Skeletal muscle satellite cell (primary cell): ENCODE results near the gene PEX26.
"Not testable (repeated sequence)": the region's sequence is repeated elsewhere in the genome, so short reads cannot be mapped to it uniquely, and the experiment has no call there.

ENCODE experiments used
- H3K27me3 ChIP-seq: 2 replicates; pipeline ENCODE4 v1.7.0; 2013; ENCODE audit warnings: low read length; ENCODE audit not compliant: control insufficient read depth, insufficient read depth
- H3K36me3 ChIP-seq: 2 replicates; pipeline ENCODE4 v1.7.0; 2013; ENCODE audit warnings: mild to moderate bottlenecking, control low read depth, low read length; ENCODE audit not compliant: insufficient read depth
- H3K4me1 ChIP-seq: 2 replicates; pipeline ENCODE4 v1.7.0; 2013; ENCODE audit warnings: low read length; ENCODE audit not compliant: control insufficient read depth, insufficient read depth
- H3K4me2 ChIP-seq: 2 replicates; pipeline ENCODE4 v1.7.0; 2013; ENCODE audit warnings: mild to moderate bottlenecking, low read length
- H3K4me3 ChIP-seq: 2 replicates; pipeline ENCODE4 v1.7.0; 2013; ENCODE audit warnings: low read length
- H3K9ac ChIP-seq: 2 replicates; pipeline ENCODE4 v1.7.0; 2013; ENCODE audit warnings: mild to moderate bottlenecking, low read depth, low read length, moderate library complexity
- H3K9me3 ChIP-seq: replicated peaks from 2 replicates; pipeline ENCODE4 v1.7.0; 2013; ENCODE audit warnings: mild to moderate bottlenecking, control low read depth, low read length

The PEX26 gene

GRCh38 chr22:18136563-18137320 lies 59.0 kb downstream of the PEX26 start:
- H3K27me3 ChIP-seq, result no peaks in the 10 kb centered on the region
- H3K4me2 ChIP-seq, result no peak overlapping the region
- no peak overlapping the region for H3K9ac ChIP-seq

GRCh38 chr22:18141004-18141403 lies 63.2 kb downstream of the PEX26 start:
- H3K9me3 ChIP-seq, H3K4me1 ChIP-seq, H3K27me3 ChIP-seq, H3K4me2 ChIP-seq, H3K9ac ChIP-seq, H3K4me3 ChIP-seq, H3K36me3 ChIP-seq: not testable (repeated sequence)

More at GRCh38 chr22:18136563-18137320, 59.0 kb downstream of the PEX26 start:
- Histone ChIP-seq H3K4me1 (no peaks in the 10 kb centered on the region), H3K4me3 (no peak overlapping the region), H3K9me3 (no peaks in the 10 kb centered on the region), H3K36me3 (no peaks in the 10 kb centered on the region)

- Histone ChIP-seq H3K9ac (no peak overlapping the region), H3K4me3 (no peak overlapping the region), H3K4me1 (no peaks in the 10 kb centered on the region), H3K9me3 (no peaks in the 10 kb centered on the region), H3K27me3 (peaks cover 3% of the 10 kb centered on the region), H3K4me2 (no peak overlapping the region), H3K36me3 (no peaks in the 10 kb centered on the region)
These were observed 66.3 kb downstream of the PEX26 start for GRCh38 chr22:18144105-18144504.

GRCh38 chr22:18145676-18146388 lies 68.0 kb downstream of the PEX26 start:
- Histone ChIP-seq H3K4me2 (no peak overlapping the region), H3K9me3 (no peaks in the 10 kb centered on the region), H3K9ac (no peak overlapping the region), H3K4me1 (no peaks in the 10 kb centered on the region), H3K36me3 (no peaks in the 10 kb centered on the region), H3K4me3 (no peak overlapping the region), H3K27me3 (peaks cover 3% of the 10 kb centered on the region)

DNA sequence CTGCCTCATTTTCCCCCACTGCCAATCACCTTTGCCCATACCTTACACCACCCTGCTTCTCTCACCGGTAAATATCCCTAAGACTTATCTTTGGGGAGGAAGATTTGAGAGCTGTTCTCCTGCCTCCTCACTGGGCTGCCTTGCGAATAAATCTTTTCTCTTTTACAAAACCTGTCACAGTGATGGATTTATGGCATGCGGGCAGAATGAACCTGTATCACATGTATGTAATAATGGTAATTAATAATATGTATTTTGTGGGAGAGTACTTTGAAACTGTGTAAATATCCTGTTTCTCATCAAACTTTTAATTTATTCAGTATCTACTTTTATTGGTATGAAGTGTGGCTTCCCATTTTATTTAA lies 68.6 kb downstream of the PEX26 start:
- H3K36me3 ChIP-seq, result no peaks in the 10 kb centered on the region
- H3K9me3 ChIP-seq, result no peaks in the 10 kb centered on the region
- H3K4me2 ChIP-seq, result no peak overlapping the region

DNA sequence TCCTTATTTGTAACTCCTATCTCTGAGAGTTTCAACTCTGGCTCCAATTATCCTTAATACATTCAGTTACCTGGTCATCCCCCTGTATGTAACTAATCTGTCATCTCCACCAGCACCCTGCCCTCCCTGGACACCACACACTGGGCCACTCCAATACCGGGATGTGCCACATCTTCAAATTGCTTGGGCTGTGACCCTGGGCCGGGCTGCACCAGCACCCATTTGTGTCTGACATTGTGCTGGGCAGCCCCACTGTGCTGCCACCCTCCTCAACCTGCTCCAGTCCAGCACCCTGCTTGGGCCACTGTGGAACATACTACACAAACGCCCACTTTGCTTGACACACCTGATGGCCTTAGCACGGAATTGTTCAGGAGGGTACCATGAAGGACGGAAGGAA lies 70.0 kb downstream of the PEX26 start:
- Histone ChIP-seq H3K9ac (no peak overlapping the region), H3K36me3 (no peaks in the 10 kb centered on the region), H3K4me2 (no peak overlapping the region), H3K27me3 (peaks cover 3% of the 10 kb centered on the region), H3K9me3 (no peaks in the 10 kb centered on the region), H3K4me3 (no peak overlapping the region), H3K4me1 (no peaks in the 10 kb centered on the region)

More for the DNA sequence above, 68.6 kb downstream of the PEX26 start:
- H3K4me1 ChIP-seq, result no peaks in the 10 kb centered on the region
- H3K27me3 ChIP-seq, result peaks cover 3% of the 10 kb centered on the region
- H3K9ac ChIP-seq, result no peak overlapping the region
- H3K4me3 ChIP-seq, result no peak overlapping the region

DNA sequence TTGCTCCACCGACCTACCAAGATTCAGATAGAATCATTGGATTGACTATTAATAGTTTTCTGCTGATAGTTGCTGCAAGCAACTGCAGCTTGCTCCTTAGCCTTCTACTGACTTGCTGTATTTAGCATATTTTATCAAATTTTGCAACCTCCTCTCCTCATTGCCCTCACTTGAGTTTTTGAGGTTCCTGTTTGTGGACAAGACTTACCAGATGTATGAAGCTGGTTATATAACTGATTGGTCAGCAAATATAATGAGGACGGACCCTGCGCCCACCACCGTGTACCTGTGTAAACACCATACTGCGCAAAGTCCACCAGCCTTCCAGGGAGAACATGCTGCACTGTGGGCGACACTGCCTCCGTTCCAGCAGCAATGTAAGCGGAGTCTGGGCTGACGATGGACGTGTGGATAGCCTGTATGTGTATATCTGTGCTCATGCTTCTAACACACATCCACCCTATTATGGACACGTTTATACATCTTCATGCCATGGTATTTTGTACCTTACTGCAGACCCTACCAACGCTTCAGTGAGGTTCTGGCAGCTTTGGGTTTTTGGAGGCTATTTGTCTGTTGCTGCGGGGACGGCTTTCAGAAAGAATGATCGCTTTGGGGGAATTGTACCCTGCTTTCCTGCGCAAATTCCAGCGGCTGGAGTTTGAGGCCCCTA lies 70.6 kb downstream of the PEX26 start:
- no peaks in the 10 kb centered on the region for H3K36me3 ChIP-seq
- H3K27me3 ChIP-seq, result peaks cover 3% of the 10 kb centered on the region
- H3K9me3 ChIP-seq, result no peaks in the 10 kb centered on the region
- no peak overlapping the region for H3K9ac ChIP-seq
- H3K4me1 ChIP-seq, result no peaks in the 10 kb centered on the region
- no peak overlapping the region for H3K4me2 ChIP-seq
- no peak overlapping the region for H3K4me3 ChIP-seq

GRCh38 chr22:18152519-18152918 lies 74.7 kb downstream of the PEX26 start:
- Histone ChIP-seq H3K4me3 (no peak overlapping the region), H3K9ac (no peak overlapping the region), H3K9me3 (no peaks in the 10 kb centered on the region), H3K27me3 (peaks cover 3% of the 10 kb centered on the region), H3K4me2 (no peak overlapping the region), H3K36me3 (no peaks in the 10 kb centered on the region), H3K4me1 (peaks cover 12% of the 10 kb centered on the region)

GRCh38 chr22:18154821-18155390 lies 77.1 kb downstream of the PEX26 start:
- Histone ChIP-seq H3K27me3 (no peaks in the 10 kb centered on the region), H3K4me1 (peaks cover 23% of the 10 kb centered on the region), H3K4me2 (no peak overlapping the region), H3K9me3 (no peaks in the 10 kb centered on the region), H3K9ac (no peak overlapping the region), H3K4me3 (no peak overlapping the region), H3K36me3 (no peaks in the 10 kb centered on the region)
